ENCODE measurements around the gene B4GALT5.
"Not testable (repeated sequence)": the region's sequence is repeated elsewhere in the genome, so short reads cannot be mapped to it uniquely, and the experiment has no call there.

B4GALT5 gene

DNA sequence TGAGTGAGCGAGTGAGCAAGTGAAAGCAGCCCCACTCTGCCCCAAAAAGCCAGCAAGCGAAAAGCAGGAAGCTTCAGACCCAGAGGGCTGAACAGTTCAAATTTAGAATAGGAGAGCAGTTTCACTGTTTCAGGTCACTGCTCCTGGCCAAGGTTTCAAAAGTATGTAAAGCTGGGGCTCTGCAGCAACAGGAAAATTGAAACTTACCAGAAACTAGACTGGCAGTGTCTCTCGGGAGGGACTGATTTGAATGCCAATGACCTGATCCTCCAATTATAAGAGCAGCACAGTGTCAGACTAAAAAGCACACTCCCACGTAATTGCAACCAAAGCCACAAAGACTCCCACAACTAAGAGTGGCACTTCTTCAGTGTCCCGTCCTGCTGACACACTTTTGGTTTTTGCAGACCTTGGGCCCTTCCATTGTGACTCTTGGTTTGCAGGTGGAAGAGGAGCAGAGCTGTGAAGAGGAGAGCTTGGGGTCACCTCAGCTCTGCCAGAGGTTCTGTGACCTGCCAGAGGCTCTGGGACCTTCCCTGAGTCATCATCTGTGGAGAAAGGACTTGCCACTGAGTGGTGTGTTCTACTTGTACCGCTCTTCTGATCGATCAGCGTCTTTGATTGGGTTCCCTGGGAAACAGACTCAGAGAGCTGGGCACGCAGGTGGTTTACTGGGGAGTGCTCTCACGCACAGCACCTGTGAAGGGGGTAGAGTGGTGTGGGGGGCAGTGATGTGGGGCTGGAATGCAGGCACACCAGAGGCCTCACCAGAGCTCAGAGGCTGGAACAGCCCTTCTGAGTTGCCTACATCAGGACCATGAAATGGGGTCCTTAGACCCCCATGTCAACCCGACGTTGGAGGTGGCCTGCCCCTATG is 93.1 kb downstream of the B4GALT5 start:
- Mint-ChIP-seq H3K27me3 (ENCODE audit: low read depth) (peaks cover 6% of the 10 kb centered on the region), H3K9me3 (peaks cover 8% of the 10 kb centered on the region), H3K4me3 (no peak overlapping the region), H3K27ac (no peak overlapping the region), H3K36me3 (ENCODE audit: low read depth) (no peaks in the 10 kb centered on the region), H3K4me1 (no peaks in the 10 kb centered on the region)
- no peak for TF ChIP-seq CTCF (IDR thresholded peaks at IDR 0.05; ENCODE audit: unreplicated experiment in 3 of 3)

DNA sequence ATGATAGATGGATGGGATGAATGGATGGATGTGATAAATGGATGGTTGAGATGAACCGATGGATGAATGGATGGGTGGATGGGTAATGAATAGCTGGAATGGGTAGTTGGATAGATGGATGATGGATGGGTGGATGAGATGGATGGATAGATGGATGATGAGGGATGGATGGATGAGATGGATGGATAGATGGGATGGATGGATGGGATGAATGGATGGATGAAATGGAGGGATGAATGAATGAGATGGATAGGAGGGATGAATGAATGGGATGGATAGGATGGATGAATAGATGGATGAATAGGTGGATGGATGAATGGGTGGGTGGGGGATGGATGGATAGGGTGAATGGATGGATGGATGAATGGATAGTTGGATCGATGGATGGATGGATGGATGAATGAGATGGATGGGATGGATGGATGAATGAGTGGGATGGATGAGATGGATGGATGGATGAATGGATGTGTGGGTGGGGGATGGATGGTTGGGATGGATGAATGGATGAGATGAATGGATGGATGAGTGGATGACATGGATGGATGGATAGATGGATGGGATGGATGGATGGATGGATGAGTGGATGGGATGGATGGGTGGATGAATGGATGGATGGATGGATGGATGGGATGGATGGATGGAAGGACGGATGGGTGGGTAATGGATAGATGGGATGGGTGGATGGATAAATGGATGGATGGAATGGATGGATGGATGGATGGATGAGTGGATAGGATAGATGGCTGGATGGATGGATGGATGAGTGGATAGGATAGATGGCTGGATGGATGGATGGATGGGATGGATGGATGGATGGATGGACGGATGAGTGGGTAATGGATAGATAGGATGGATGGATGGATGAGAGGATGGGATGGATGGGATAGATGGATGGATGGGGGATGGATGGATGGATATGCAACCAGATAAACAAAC is 94.3 kb downstream of the B4GALT5 start:
- Mint-ChIP-seq H3K27me3 (ENCODE audit: low read depth) (peaks cover 6% of the 10 kb centered on the region), H3K36me3 (ENCODE audit: low read depth) (no peaks in the 10 kb centered on the region)

GRCh38 chr20:49618289-49618688 is 95.4 kb downstream of the B4GALT5 start:
- Mint-ChIP-seq H3K4me3 (no peak overlapping the region), H3K36me3 (ENCODE audit: low read depth) (no peaks in the 10 kb centered on the region), H3K4me1 (no peaks in the 10 kb centered on the region), H3K27ac (no peak overlapping the region), H3K9me3 (peaks cover 8% of the 10 kb centered on the region), H3K27me3 (ENCODE audit: low read depth) (peaks cover 6% of the 10 kb centered on the region)
- TF ChIP-seq CTCF (IDR thresholded peaks at IDR 0.05; ENCODE audit: unreplicated experiment in 3 of 3), result no peak

More for the DNA sequence above, 94.3 kb downstream of the B4GALT5 start:
- no peak overlapping the region for H3K4me3 Mint-ChIP-seq
- no peak for TF ChIP-seq CTCF (IDR thresholded peaks at IDR 0.05; ENCODE audit: unreplicated experiment in 3 of 3)
- H3K27ac Mint-ChIP-seq, result no peak overlapping the region
- H3K9me3 Mint-ChIP-seq, result peaks cover 8% of the 10 kb centered on the region
- no peaks in the 10 kb centered on the region for H3K4me1 Mint-ChIP-seq

GRCh38 chr20:49617394-49617793 is 96.3 kb downstream of the B4GALT5 start:
- not testable (repeated sequence) for H3K4me1 Mint-ChIP-seq; H3K36me3 Mint-ChIP-seq (ENCODE audit: low read depth); H3K9me3 Mint-ChIP-seq; H3K27ac Mint-ChIP-seq; H3K27me3 Mint-ChIP-seq (ENCODE audit: low read depth); H3K4me3 Mint-ChIP-seq

- no peak overlapping the region for H3K27ac Mint-ChIP-seq
- no peaks in the 10 kb centered on the region for H3K36me3 Mint-ChIP-seq (ENCODE audit: low read depth)
- no peaks in the 10 kb centered on the region for H3K4me1 Mint-ChIP-seq
- H3K27me3 Mint-ChIP-seq (ENCODE audit: low read depth), result peaks cover 6% of the 10 kb centered on the region
- peaks cover 1% of the 10 kb centered on the region for H3K9me3 Mint-ChIP-seq
- H3K4me3 Mint-ChIP-seq, result no peak overlapping the region
- TF ChIP-seq CTCF (IDR thresholded peaks at IDR 0.05; ENCODE audit: unreplicated experiment in 3 of 3), result no peak
These were observed 97.3 kb downstream of the B4GALT5 start for GRCh38 chr20:49616154-49617007.

All from nephron (organoid).